H1 (cell line): ENCODE results near the gene BORA. TPM values are rescaled to one million over a fixed set of nuclear protein-coding genes. Genes with fewer than 3 reads are reported as not detected.

ENCODE experiments used
- CTCF ChIA-PET: fragments of 300-600 bp; sonication (Branson Sonifier 250); formaldehyde crosslinking; loops from one replicate; lab custom pipeline; 2021; ENCODE audit not compliant: partially characterized antibody; lab: Charles Lee
- POLR2A ChIA-PET: fragments of 300-600 bp; sonication (Branson Sonifier 250); formaldehyde crosslinking; loops from one replicate; lab custom pipeline; 2021; ENCODE audit warnings: inconsistent platforms; ENCODE audit not compliant: partially characterized antibody; lab: Charles Lee
- DNase-seq, 2 experiments: peaks; one replicate each; pipeline versions ENCODE4 v3.0.0 to v3.0.0-alpha.2; 2010 to 2022; ENCODE audit warnings: low spot score in 2 of 2, low read depth in 1 of 2, mixed read lengths in 1 of 2
- FAIRE-seq: peaks from 2 replicates; lab custom pipeline; 2011; peaks lifted over from hg19 to GRCh38; lab: Jason Lieb, UNC
- H2AFZ ChIP-seq: 2 replicates; pipeline ENCODE4 v1.8.1; 2012; ENCODE audit warnings: low read length, inconsistent platforms
- H2AK5ac ChIP-seq: 2 replicates; pipeline ENCODE4 v1.6.1; 2013; ENCODE audit warnings: low read depth, low read length
- H2BK120ac ChIP-seq: replicated peaks from 2 replicates; pipeline ENCODE3; 2013; ENCODE audit warnings: low read depth, low read length, inconsistent platforms
- H2BK12ac ChIP-seq: 2 replicates; pipeline ENCODE4 v1.6.1; 2013; ENCODE audit warnings: low read depth, low read length
- H2BK15ac ChIP-seq: 2 replicates; pipeline ENCODE4 v1.6.1; 2013; ENCODE audit warnings: low read length
- H2BK20ac ChIP-seq: 2 replicates; pipeline ENCODE4 v1.6.1; 2013; ENCODE audit warnings: low read length
- H2BK5ac ChIP-seq: 2 replicates; pipeline ENCODE4 v1.6.1; 2013; ENCODE audit warnings: low read depth, low read length
- H3K14ac ChIP-seq: 2 replicates; pipeline ENCODE4 v1.6.1; 2013; ENCODE audit warnings: inconsistent platforms; ENCODE audit not compliant: insufficient read length
- H3K18ac ChIP-seq: 2 replicates; pipeline ENCODE4 v1.6.1; 2013; ENCODE audit warnings: low read length; ENCODE audit errors: extremely low read depth
- H3K23ac ChIP-seq: 2 replicates; pipeline ENCODE4 v1.6.1; 2013; ENCODE audit warnings: inconsistent platforms; ENCODE audit not compliant: insufficient read length
- H3K23me2 ChIP-seq: 2 replicates; pipeline ENCODE4 v1.6.1; 2013; ENCODE audit warnings: low read depth, low read length
- H3K27ac ChIP-seq: 2 replicates; pipeline ENCODE4 v1.6.1; 2011; ENCODE audit warnings: low read depth, low read length, inconsistent platforms
- H3K27me3 ChIP-seq, 4 experiments: replicated peaks in 1 of 4; 1 replicate in 1 of 4; 2 replicates in 3 of 4; pipeline versions ENCODE4 v1.6.1 to v1.8.1; 2011 to 2013; ENCODE audit warnings: low read length in 3 of 4, mild to moderate bottlenecking in 3 of 4, inconsistent platforms in 2 of 4, mixed read lengths in 2 of 4, moderate library complexity in 1 of 4; ENCODE audit not compliant: control insufficient read depth in 3 of 4, insufficient read depth in 3 of 4; ENCODE audit errors: extremely low read depth in 1 of 4
- H3K36me3 ChIP-seq, 4 experiments: 2 replicates each; pipeline versions ENCODE4 v1.6.1 to v1.8.1; 2011 to 2013; ENCODE audit warnings: mild to moderate bottlenecking in 4 of 4, low read length in 3 of 4, moderate library complexity in 2 of 4, control low read depth in 1 of 4, inconsistent platforms in 1 of 4; ENCODE audit not compliant: insufficient read depth in 4 of 4, control insufficient read depth in 2 of 4
- H3K4ac ChIP-seq: replicated peaks from 2 replicates; pipeline ENCODE3; 2013; ENCODE audit warnings: low read length, low read depth, mixed read lengths, inconsistent platforms; ENCODE audit not compliant: insufficient read length
- H3K4me1 ChIP-seq, 4 experiments: replicated peaks in 1 of 4; 1 replicate in 1 of 4; 2 replicates in 3 of 4; pipeline versions ENCODE4 v1.6.1 to v1.8.1; 2011 to 2013; ENCODE audit warnings: low read length in 3 of 4, inconsistent platforms in 2 of 4, mixed read lengths in 1 of 4; ENCODE audit not compliant: insufficient read depth in 4 of 4, control insufficient read depth in 3 of 4
- H3K4me2 ChIP-seq, 2 experiments: 2 replicates each; pipeline versions ENCODE4 v1.6.1 to v1.8.1; 2011 to 2013; ENCODE audit warnings: low read depth in 2 of 2, low read length in 2 of 2, control low read depth in 1 of 2, inconsistent platforms in 1 of 2, mild to moderate bottlenecking in 1 of 2; ENCODE audit not compliant: insufficient read depth in 1 of 2
- H3K4me3 ChIP-seq, 4 experiments: fragments of 200-600, 300-600 bp in 1 of 4; sonication (generic), shearing (Covaris generic), sonication (Bioruptor Twin) in 1 of 4; 2 replicates each; pipeline versions ENCODE4 v1.5.1 to v1.8.1; 2011 to 2016; ENCODE audit warnings: low read length in 4 of 4, low read depth in 3 of 4, control low read depth in 2 of 4, inconsistent platforms in 2 of 4, mild to moderate bottlenecking in 2 of 4, mixed read lengths in 1 of 4, moderate library complexity in 1 of 4; ENCODE audit not compliant: insufficient read depth in 2 of 4; ENCODE audit errors: extremely low read depth in 1 of 4
- H3K56ac ChIP-seq: replicated peaks from 2 replicates; pipeline ENCODE3; 2013; ENCODE audit warnings: low read depth, mild to moderate bottlenecking, mixed read lengths, low read length, inconsistent platforms; ENCODE audit not compliant: insufficient read length
- H3K79me1 ChIP-seq: 2 replicates; pipeline ENCODE4 v1.6.1; 2013; ENCODE audit warnings: low read depth, low read length, control low read depth
- H3K79me2 ChIP-seq, 2 experiments: 2 replicates each; pipeline versions ENCODE4 v1.6.1 to v1.8.1; 2012 to 2013; ENCODE audit warnings: low read length in 2 of 2, mild to moderate bottlenecking in 2 of 2, inconsistent platforms in 1 of 2; ENCODE audit not compliant: insufficient read depth in 2 of 2, control insufficient read depth in 1 of 2
- H3K9ac ChIP-seq, 4 experiments: replicated peaks in 1 of 4; 1 replicate in 1 of 4; 2 replicates in 3 of 4; pipeline versions ENCODE4 v1.6.1 to v1.8.1; 2011 to 2013; ENCODE audit warnings: low read depth in 3 of 4, low read length in 3 of 4, control low read depth in 2 of 4, mild to moderate bottlenecking in 2 of 4, moderate library complexity in 2 of 4, inconsistent platforms in 1 of 4; ENCODE audit errors: extremely low read depth in 1 of 4
- H3K9me3 ChIP-seq, 2 experiments: 2 replicates each; pipeline versions ENCODE4 v1.6.1 to v1.8.1; 2012 to 2013; ENCODE audit warnings: mild to moderate bottlenecking in 2 of 2, moderate library complexity in 2 of 2, control low read depth in 1 of 2, inconsistent platforms in 1 of 2, low read depth in 1 of 2, low read length in 1 of 2, mixed read lengths in 1 of 2; ENCODE audit not compliant: insufficient read depth in 2 of 2
- H4K20me1 ChIP-seq, 2 experiments: replicated peaks in 1 of 2; 2 replicates each; pipeline versions ENCODE3 to v1.8.1; 2011 to 2013; ENCODE audit warnings: inconsistent platforms in 2 of 2, low read length in 2 of 2, mild to moderate bottlenecking in 1 of 2; ENCODE audit not compliant: insufficient read depth in 2 of 2, control insufficient read depth in 1 of 2
- H4K5ac ChIP-seq: 2 replicates; pipeline ENCODE4 v1.6.1; 2013; ENCODE audit warnings: low read length, low read depth, mixed read lengths, inconsistent platforms; ENCODE audit not compliant: insufficient read length
- H4K8ac ChIP-seq: 2 replicates; pipeline ENCODE4 v1.8.0; 2013; ENCODE audit warnings: mild to moderate bottlenecking, moderate library complexity, low read length, inconsistent platforms; ENCODE audit not compliant: insufficient read depth; ENCODE audit errors: extremely low read depth
- H4K91ac ChIP-seq: replicated peaks from 2 replicates; pipeline ENCODE3; 2013; ENCODE audit warnings: low read length, mixed read lengths, inconsistent platforms; ENCODE audit not compliant: insufficient read length
- CBX5 ChIP-seq: fragments of 300-800, 300-1000 bp; sonication (generic); IDR thresholded peaks from 2 replicates; pipeline ENCODE4 v1.7.1; 2016; ENCODE audit warnings: antibody characterized with exemption, low read length, low read depth
- CBX8 ChIP-seq: fragments of 300-800, 300-1000 bp; sonication (generic); IDR thresholded peaks from 2 replicates; pipeline ENCODE4 v1.7.1; 2016; ENCODE audit warnings: low read depth, low read length, borderline replicate concordance
- CEBPB ChIP-seq: IDR thresholded peaks from 2 replicates; pipeline ENCODE4 v1.6.1; 2012; ENCODE audit warnings: low read depth, low read length
- CTCF ChIP-seq, 3 experiments: IDR thresholded peaks; 1 replicate in 2 of 3; 2 replicates in 1 of 3; pipeline versions ENCODE4 v1.5.1 to v1.6.1; 2011; ENCODE audit warnings: low read length in 3 of 3, mild to moderate bottlenecking in 3 of 3, inconsistent platforms in 2 of 3, low read depth in 1 of 3, moderate library complexity in 1 of 3; ENCODE audit not compliant: insufficient read depth in 1 of 3; ENCODE audit errors: control extremely low read depth in 1 of 3
- EGR1 ChIP-seq: IDR thresholded peaks from 2 replicates; pipeline ENCODE4 v1.6.1; 2011; ENCODE audit warnings: low read depth, low read length, borderline replicate concordance
- GABPA ChIP-seq: IDR thresholded peaks from 2 replicates; pipeline ENCODE4 v1.6.1; 2011; ENCODE audit warnings: mild to moderate bottlenecking, low read length, moderate library complexity, borderline replicate concordance; ENCODE audit not compliant: insufficient read depth
- KDM1A ChIP-seq: fragments of 200-600, 300-600 bp; sonication (generic); IDR thresholded peaks from 2 replicates; pipeline ENCODE4 v1.7.1; 2016; ENCODE audit warnings: mild to moderate bottlenecking, low read length, borderline replicate concordance
- POU5F1 ChIP-seq: IDR thresholded peaks from 2 replicates; pipeline ENCODE4 v1.6.1; 2011; ENCODE audit warnings: low read depth, mild to moderate bottlenecking, low read length, moderate library complexity
- SIRT6 ChIP-seq: IDR thresholded peaks from one replicate; pipeline ENCODE4 v1.7.1; 2012; ENCODE audit warnings: low read length, inconsistent platforms
- WGBS, 2 experiments: shearing (Covaris generic) in 1 of 2; methylation state at CpG; one replicate each; pipeline versions ENCODE4 v1.1.6 to v1.1.7; 2013 to 2015; ENCODE audit warnings: low lambda C conversion rate in 2 of 2, mixed read lengths in 2 of 2, inconsistent platforms in 1 of 2, low coverage in 1 of 2, missing lambda C conversion rate in 1 of 2; ENCODE audit not compliant: insufficient replicate concordance in 2 of 2, insufficient coverage in 1 of 2, insufficient read length in 1 of 2; ENCODE audit errors: extremely low coverage in 1 of 2, missing lambda C conversion rate in 1 of 2; 5-methylcytosine and 5-hydroxymethylcytosine counted together
- polyA plus RNA-seq, 7 experiments: library from polyadenylated mRNA; depleted of rRNA in 3 of 7; stranded (reverse) in 5 of 7; unstranded in 2 of 7; fragments of >200 nt in 5 of 7; fragments of 200-250 nt in 2 of 7; gene quantifications; 1 replicate in 5 of 7; 2 replicates in 1 of 7; 4 replicates in 1 of 7; pipeline versions ENCODE4 v1.2.1 to v1.2.3, GENCODE V29; 2011 to 2013; ENCODE audit warnings: missing spikeins in 2 of 7, mixed read lengths in 2 of 7
- total RNA-seq: library from RNA; stranded (reverse); fragmentation: NEBNext Ultra II Directional; extraction: Animal tissue kit (Norgen Biotek cat#: 25700); gene quantifications from 2 replicates; pipeline ENCODE4 v1.2.1, GENCODE V29; 2021
- TF ChIP-seq, protein P1 (sequence below): IDR thresholded peaks from 2 replicates; pipeline ENCODE4 v1.6.1; 2011; ENCODE audit warnings: low read depth, mild to moderate bottlenecking, low read length; ENCODE audit not compliant: insufficient read depth

Gene BORA
- total and polyA plus RNA-seq, 2 of the 8 experiments (the other 6 are each of a cell fraction or from before 2014, with no cell fraction given) = 4.9 to 12.9 TPM

GRCh38 chr13:72700509-72700908 is 27.2 kb upstream of the BORA start:
- no peak overlapping the region for H3K4me2 ChIP-seq
- H3K56ac ChIP-seq = no peak overlapping the region
- no peak overlapping the region for H3K14ac ChIP-seq
- no peak overlapping the region for H3K27ac ChIP-seq
- no peak overlapping the region for H2BK120ac ChIP-seq
- H3K4me1 ChIP-seq = no peaks in the 10 kb centered on the region
- H3K79me1 ChIP-seq = no peaks in the 10 kb centered on the region
- POLR2A ChIA-PET = no interaction called here
- H3K4me3 ChIP-seq = no peak overlapping the region
- H2AK5ac ChIP-seq = no peak overlapping the region
- no peak overlapping the region for H4K91ac ChIP-seq
- no peak overlapping the region for H4K5ac ChIP-seq
- no peak overlapping the region for H2BK20ac ChIP-seq
- H3K27me3 ChIP-seq = no peaks in the 10 kb centered on the region
- DNase-seq (no peak), FAIRE-seq (no peak)
- no peak overlapping the region for H2AFZ ChIP-seq
- H4K20me1 ChIP-seq = no peaks in the 10 kb centered on the region
- H3K23ac ChIP-seq = no peak overlapping the region
- H2BK15ac ChIP-seq = no peak overlapping the region
- no peak overlapping the region for H3K18ac ChIP-seq
- H3K23me2 ChIP-seq = no peaks in the 10 kb centered on the region
- no peaks in the 10 kb centered on the region for H3K36me3 ChIP-seq
- WGBS, 2 experiments = 58% methylated on average over 1 of the region's 1 CpG; no CpG with 5 or more reads in 1 of the 2 experiments
- H2BK5ac ChIP-seq = no peak overlapping the region
- CTCF ChIA-PET = interaction anchor here (1.4 to 2.2 kb wide), 2 partner anchors 14 to 52 kb away, joined by 3 to 7 read pairs; no protein-coding TSS in a partner anchor
- TF ChIP-seq, protein P1, sequence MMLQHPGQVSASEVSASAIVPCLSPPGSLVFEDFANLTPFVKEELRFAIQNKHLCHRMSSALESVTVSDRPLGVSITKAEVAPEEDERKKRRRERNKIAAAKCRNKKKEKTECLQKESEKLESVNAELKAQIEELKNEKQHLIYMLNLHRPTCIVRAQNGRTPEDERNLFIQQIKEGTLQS = no peak
- TF ChIP-seq GABPA = no peak
- TF ChIP-seq CTCF (IDR thresholded peaks at IDR 0.05; ENCODE audit: control extremely low read depth in 1 of 3, insufficient read depth in 1 of 3, low read depth in 1 of 3, low read length in 3 of 3) = no peak
- TF ChIP-seq KDM1A = no peak
- TF ChIP-seq CEBPB = no peak
- TF ChIP-seq CBX5 = no peak
- TF ChIP-seq EGR1 = no peak
- no peak for TF ChIP-seq POU5F1
- TF ChIP-seq SIRT6 = no peak
- no peak for TF ChIP-seq CBX8
- H3K79me2 ChIP-seq = no peaks in the 10 kb centered on the region
- H3K9me3 ChIP-seq = no peaks in the 10 kb centered on the region
- no peak overlapping the region for H3K9ac ChIP-seq
- H4K8ac ChIP-seq = no peak overlapping the region
- no peak overlapping the region for H2BK12ac ChIP-seq
- no peak overlapping the region for H3K4ac ChIP-seq
